Left kidney (tissue), 2 donors: Measurements from ENCODE around the gene RPS6KA2. TPM values are rescaled to one million over a fixed set of nuclear protein-coding genes. Genes with fewer than 3 reads are reported as not detected.

Experiments used
- DNase-seq: peaks from one replicate; pipeline ENCODE4 v3.0.0-alpha.2; 2013
- polyA plus RNA-seq: library from polyadenylated mRNA; unstranded; fragments of 120-200 nt; gene quantifications from one replicate; pipeline ENCODE4 v1.2.1, GENCODE V29; 2013; ENCODE audit not compliant: insufficient read length

Gene RPS6KA2
- polyA plus RNA-seq, 1 donor = 29.2 TPM

- DNase-seq = no peak
Observed at GRCh38 chr6:166657531-166657930, 30.5 kb upstream of the RPS6KA2 start.

- DNase-seq = no peak
Observed at GRCh38 chr6:166656230-166657151, 29.4 kb upstream of the RPS6KA2 start.

- DNase-seq = no peak
Observed at GRCh38 chr6:166655713-166656229, 28.7 kb upstream of the RPS6KA2 start.

GRCh38 chr6:166655251-166655650, 28.2 kb upstream of the RPS6KA2 start:
- no peak for DNase-seq

GRCh38 chr6:166654573-166654972, 27.5 kb upstream of the RPS6KA2 start:
- DNase-seq = no peak

- DNase-seq = no peak
Observed at GRCh38 chr6:166653639-166653941, 26.5 kb upstream of the RPS6KA2 start.

GRCh38 chr6:166650824-166651807, 24.1 kb upstream of the RPS6KA2 start:
- DNase-seq = no peak

- no peak for DNase-seq
Observed at GRCh38 chr6:166650047-166650446, 23.0 kb upstream of the RPS6KA2 start.

GRCh38 chr6:166648846-166649245, 21.8 kb upstream of the RPS6KA2 start:
- DNase-seq = no peak

- DNase-seq = no peak
Observed at GRCh38 chr6:166647896-166648295, 20.8 kb upstream of the RPS6KA2 start.

GRCh38 chr6:166646716-166647115, 19.7 kb upstream of the RPS6KA2 start:
- no peak for DNase-seq

- DNase-seq = no peak
Observed at GRCh38 chr6:166645896-166646295, 18.8 kb upstream of the RPS6KA2 start.

- no peak for DNase-seq
Observed at GRCh38 chr6:166644681-166645080, 17.6 kb upstream of the RPS6KA2 start.

- DNase-seq = no peak
Observed at GRCh38 chr6:166643891-166644590, 17.0 kb upstream of the RPS6KA2 start.

GRCh38 chr6:166642646-166643045, 15.6 kb upstream of the RPS6KA2 start:
- DNase-seq = no peak

- no peak for DNase-seq
Observed at GRCh38 chr6:166640342-166641043, 13.4 kb upstream of the RPS6KA2 start.

GRCh38 chr6:166639921-166640320, 12.9 kb upstream of the RPS6KA2 start:
- DNase-seq = no peak

GRCh38 chr6:166638573-166638964, 11.5 kb upstream of the RPS6KA2 start:
- DNase-seq = no peak

GRCh38 chr6:166637812-166638572, 10.9 kb upstream of the RPS6KA2 start:
- DNase-seq = no peak

GRCh38 chr6:166636934-166637333, 9.9 kb upstream of the RPS6KA2 start:
- no peak for DNase-seq
